HepG2 (cell line): ENCODE results near the gene XPO5. TPM values are rescaled to one million over a fixed set of nuclear protein-coding genes. Genes with fewer than 3 reads are reported as not detected.

Source experiments
- ATF3 ChIP-seq: sonication (generic); formaldehyde crosslinking; IDR thresholded peaks from 2 replicates; pipeline ENCODE4 v1.4.0; 2020; ENCODE audit warnings: missing genetic modification reagents
- DMAP1 ChIP-seq: IDR thresholded peaks from 2 replicates; pipeline ENCODE4 v1.6.1; 2016
- HINFP ChIP-seq: sonication (generic); formaldehyde crosslinking; IDR thresholded peaks from 2 replicates; pipeline ENCODE4 v1.4.0; 2020; ENCODE audit warnings: low read depth, mild to moderate bottlenecking, missing genetic modification reagents
- NPAS2 ChIP-seq: sonication (generic); formaldehyde crosslinking; IDR thresholded peaks from 2 replicates; pipeline ENCODE4 v1.8.0; 2022; ENCODE audit warnings: mild to moderate bottlenecking, missing genetic modification reagents, borderline replicate concordance
- PLSCR1 ChIP-seq: sonication (generic); formaldehyde crosslinking; IDR thresholded peaks from 2 replicates; pipeline ENCODE4 v1.5.0; 2020; ENCODE audit warnings: missing genetic modification reagents, mild to moderate bottlenecking, borderline replicate concordance
- SP2 ChIP-seq: sonication (generic); formaldehyde crosslinking; IDR thresholded peaks from 2 replicates; pipeline ENCODE4 v1.5.1; 2020; ENCODE audit warnings: mild to moderate bottlenecking, missing genetic modification reagents
- TAF1 ChIP-seq: sonication (generic); formaldehyde crosslinking; IDR thresholded peaks from 2 replicates; pipeline ENCODE4 v1.4.0; 2020; ENCODE audit warnings: missing genetic modification reagents
- TEAD2 ChIP-seq: sonication (generic); formaldehyde crosslinking; IDR thresholded peaks from 2 replicates; pipeline ENCODE4 v1.9.0; 2021; ENCODE audit warnings: missing genetic modification reagents
- TERF1 ChIP-seq: sonication (generic); formaldehyde crosslinking; IDR thresholded peaks from 2 replicates; pipeline ENCODE4 v1.8.0; 2022; ENCODE audit warnings: mild to moderate bottlenecking, missing genetic modification reagents, moderate library complexity
- ZBTB2 ChIP-seq: sonication (generic); formaldehyde crosslinking; IDR thresholded peaks from 2 replicates; pipeline ENCODE4 v1.8.0; 2022; ENCODE audit warnings: low read depth, missing genetic modification reagents
- ZNF205 ChIP-seq: IDR thresholded peaks from 2 replicates; pipeline ENCODE4 v1.6.1; 2018; ENCODE audit warnings: missing biosample characterization, missing genetic modification reagents
- ZNF264 ChIP-seq: sonication (generic); formaldehyde crosslinking; IDR thresholded peaks from 2 replicates; pipeline ENCODE4 v1.4.0; 2020; ENCODE audit warnings: missing genetic modification reagents
- ZNF574 ChIP-seq: sonication (generic); formaldehyde crosslinking; IDR thresholded peaks from 2 replicates; pipeline ENCODE4 v1.4.0; 2020; ENCODE audit warnings: missing genetic modification reagents
- ZNF710 ChIP-seq: sonication (generic); formaldehyde crosslinking; IDR thresholded peaks from 2 replicates; pipeline ENCODE4 v1.5.0; 2020; ENCODE audit warnings: mild to moderate bottlenecking, missing genetic modification reagents, borderline replicate concordance
- ZNF784 ChIP-seq: sonication (generic); formaldehyde crosslinking; IDR thresholded peaks from 2 replicates; pipeline ENCODE4 v1.5.1; 2020; ENCODE audit warnings: missing genetic modification reagents, mild to moderate bottlenecking, borderline replicate concordance
- polyA plus RNA-seq, 8 experiments: library from polyadenylated mRNA; depleted of rRNA in 3 of 8; stranded (reverse) in 7 of 8; unstranded in 1 of 8; fragments of >200 nt; fragmentation: Illumina TruSeq in 4 of 8; extraction: Trizol in 4 of 8; gene quantifications; 2 replicates each; pipeline versions ENCODE4 v1.2.1 to v1.2.3, GENCODE V29; 2011 to 2016; ENCODE audit warnings: low read depth in 4 of 8, missing spikeins in 1 of 8, mixed read lengths in 1 of 8; ENCODE audit not compliant: insufficient read depth in 1 of 8
- total RNA-seq, 5 experiments: library from RNA; depleted of rRNA; stranded (reverse); fragments of >200 nt; fragmentation: Illumina TruSeq; extraction: Trizol; gene quantifications; 2 replicates each; pipeline ENCODE4 v1.2.3, GENCODE V29; 2016; ENCODE audit warnings: low read depth in 1 of 5

The XPO5 gene
- total and polyA plus RNA-seq, 2 of the 13 experiments (the other 11 are each of a cell fraction or from before 2014, with no cell fraction given), result 52.2 to 68.0 TPM

- no peak; the same call in 1 of the 2 replicates for TF ChIP-seq ZNF574 (CRISPR knock-in tag)
- no peak for TF ChIP-seq ZNF264 (CRISPR knock-in tag)
- TF ChIP-seq PLSCR1 (CRISPR knock-in tag), result no peak
- TF ChIP-seq TERF1 (CRISPR knock-in tag), result no peak
- TF ChIP-seq NPAS2 (CRISPR knock-in tag), result no peak
- TF ChIP-seq SP2 (CRISPR knock-in tag), result no peak; the same call in 1 of the 2 replicates
- no peak for TF ChIP-seq ZBTB2
- TF ChIP-seq TEAD2 (CRISPR knock-in tag), result no peak
- peak; percentile 89; the same call in 1 of the 2 replicates for TF ChIP-seq ZNF784 (CRISPR knock-in tag)
- no peak for TF ChIP-seq ZNF710
- peak; percentile 65; the same call in 1 of the 2 replicates for TF ChIP-seq ZNF205
- TF ChIP-seq DMAP1 (CRISPR knock-in tag), result no peak
- 0 out of 2 replicates have a peak, but pooled peaks have one; percentile 15 for TF ChIP-seq TAF1 (CRISPR knock-in tag)
- TF ChIP-seq ATF3, result no peak; the same call in 1 of the 2 replicates
- TF ChIP-seq HINFP, result no peak; the same call in 1 of the 2 replicates
Observed at GRCh38 chr6:43509984-43510826, 65.6 kb downstream of the XPO5 start, which contains the start of gene LRRC73 (continued).
